ENCODE data around the gene ITGAL. TPM values are rescaled to one million over a fixed set of nuclear protein-coding genes. Genes with fewer than 3 reads are reported as not detected.
A peak's percentile ranks its signal among the peaks of the same experiment; 100 is the strongest.

The ITGAL gene
- total and polyA plus RNA-seq, 2 of the 13 experiments (the other 11 are each of a cell fraction or from before 2014, with no cell fraction given): 0.86 to 1.2 TPM

DNA sequence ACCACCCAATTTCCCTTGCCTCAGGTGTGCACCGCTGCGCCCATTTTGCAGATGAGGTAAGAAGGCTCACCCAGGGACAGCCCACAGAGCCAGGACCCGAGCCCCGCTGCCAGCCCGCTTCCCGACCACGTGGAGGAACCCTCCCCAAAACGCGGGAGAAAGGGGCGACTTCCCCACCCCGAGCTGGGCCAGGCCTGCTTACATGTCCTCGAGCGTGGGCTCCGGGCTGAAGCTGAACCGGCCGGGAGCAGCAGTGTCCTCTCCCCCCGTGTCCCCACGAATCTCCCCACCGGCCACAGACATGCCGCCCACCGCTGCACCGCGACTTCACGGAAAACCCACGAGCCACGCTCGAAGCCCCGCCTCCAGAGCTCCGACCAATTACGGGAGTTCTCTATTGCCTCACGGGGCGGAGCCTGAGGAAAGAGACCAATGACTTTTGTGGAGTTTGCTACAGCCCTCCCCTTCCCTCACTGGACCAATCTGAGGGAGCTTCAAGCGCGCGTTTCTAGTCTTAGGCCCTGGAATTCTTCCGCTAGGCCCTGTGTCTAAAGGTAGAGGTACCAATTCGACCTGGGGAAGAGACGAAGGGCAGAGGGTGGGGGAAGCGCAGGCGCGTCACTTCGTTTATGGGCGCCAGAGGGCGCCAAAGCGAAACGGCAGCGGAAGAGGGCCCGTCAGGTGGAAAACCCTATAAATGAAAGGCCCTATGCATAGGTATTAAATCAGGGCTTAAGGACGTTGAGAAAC, 42.7 kb upstream of the ITGAL start, which contains the start of gene DCTPP1 (continued):
- TF ChIP-seq ZNF710 (CRISPR knock-in tag; IDR thresholded peaks at IDR 0.05; ENCODE audit: borderline replicate concordance) (peak; percentile 11; the same call in 1 of the 2 replicates), NR1H2 (CRISPR knock-in tag; IDR thresholded peaks at IDR 0.05; ENCODE audit: borderline replicate concordance, low read depth) (peak; percentile 38; the same call in 1 of the 2 replicates), ZNF619 (CRISPR knock-in tag; IDR thresholded peaks at IDR 0.05) (no peak; the same call in none of the 2 replicates), PRDM4 (CRISPR knock-in tag; IDR thresholded peaks at IDR 0.05; ENCODE audit: borderline replicate concordance) (0 out of 2 replicates have a peak, but pooled peaks have one; percentile 70), ZBTB33 (CRISPR knock-in tag; IDR thresholded peaks at IDR 0.05) (no peak), PAX8 (CRISPR knock-in tag; IDR thresholded peaks at IDR 0.05; ENCODE audit: borderline replicate concordance) (0 out of 2 replicates have a peak, but pooled peaks have one; percentile 47), ZNF292 (CRISPR knock-in tag; IDR thresholded peaks at IDR 0.05; ENCODE audit: borderline replicate concordance, low read depth) (peak; percentile 48; the same call in 1 of the 2 replicates), MIXL1 (CRISPR knock-in tag; IDR thresholded peaks at IDR 0.05) (peak; percentile 84), RFXANK (CRISPR knock-in tag; IDR thresholded peaks at IDR 0.05) (peak; percentile 77; the same call in 1 of the 2 replicates), ZBTB20 (CRISPR knock-in tag; IDR thresholded peaks at IDR 0.05; ENCODE audit: borderline replicate concordance, low read depth) (peak; percentile 68; the same call in 1 of the 2 replicates), ZNF670 (CRISPR knock-in tag; IDR thresholded peaks at IDR 0.05; ENCODE audit: borderline replicate concordance) (no peak; the same call in 1 of the 2 replicates), ZNF496 (CRISPR knock-in tag; IDR thresholded peaks at IDR 0.05; ENCODE audit: insufficient replicate concordance) (no peak), POLR2AphosphoS5 (IDR thresholded peaks at IDR 0.05; ENCODE audit: low read depth, low read length) (peak; percentile 73), ZNF629 (CRISPR knock-in tag; conservative IDR thresholded peaks at IDR 0.05) (peak; percentile 97), SMARCE1 (IDR thresholded peaks at IDR 0.05; ENCODE audit: borderline replicate concordance) (no peak)
- TF ChIP-seq, protein P1, sequence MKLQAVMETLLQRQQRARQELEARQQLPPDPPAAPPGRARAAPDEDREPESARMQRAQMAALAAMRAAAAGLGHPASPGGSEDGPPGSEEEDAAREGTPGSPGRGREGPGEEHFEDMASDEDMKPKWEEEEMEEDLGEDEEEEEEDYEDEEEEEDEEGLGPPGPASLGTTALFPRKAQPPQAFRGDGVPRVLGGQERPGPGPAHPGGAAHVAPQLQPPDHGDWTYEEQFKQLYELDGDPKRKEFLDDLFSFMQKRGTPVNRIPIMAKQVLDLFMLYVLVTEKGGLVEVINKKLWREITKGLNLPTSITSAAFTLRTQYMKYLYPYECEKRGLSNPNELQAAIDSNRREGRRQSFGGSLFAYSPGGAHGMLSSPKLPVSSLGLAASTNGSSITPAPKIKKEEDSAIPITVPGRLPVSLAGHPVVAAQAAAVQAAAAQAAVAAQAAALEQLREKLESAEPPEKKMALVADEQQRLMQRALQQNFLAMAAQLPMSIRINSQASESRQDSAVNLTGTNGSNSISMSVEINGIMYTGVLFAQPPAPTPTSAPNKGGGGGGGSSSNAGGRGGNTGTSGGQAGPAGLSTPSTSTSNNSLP (IDR thresholded peaks at IDR 0.05; ENCODE audit: low read depth, low read length): no peak
- TF ChIP-seq, protein P2, sequence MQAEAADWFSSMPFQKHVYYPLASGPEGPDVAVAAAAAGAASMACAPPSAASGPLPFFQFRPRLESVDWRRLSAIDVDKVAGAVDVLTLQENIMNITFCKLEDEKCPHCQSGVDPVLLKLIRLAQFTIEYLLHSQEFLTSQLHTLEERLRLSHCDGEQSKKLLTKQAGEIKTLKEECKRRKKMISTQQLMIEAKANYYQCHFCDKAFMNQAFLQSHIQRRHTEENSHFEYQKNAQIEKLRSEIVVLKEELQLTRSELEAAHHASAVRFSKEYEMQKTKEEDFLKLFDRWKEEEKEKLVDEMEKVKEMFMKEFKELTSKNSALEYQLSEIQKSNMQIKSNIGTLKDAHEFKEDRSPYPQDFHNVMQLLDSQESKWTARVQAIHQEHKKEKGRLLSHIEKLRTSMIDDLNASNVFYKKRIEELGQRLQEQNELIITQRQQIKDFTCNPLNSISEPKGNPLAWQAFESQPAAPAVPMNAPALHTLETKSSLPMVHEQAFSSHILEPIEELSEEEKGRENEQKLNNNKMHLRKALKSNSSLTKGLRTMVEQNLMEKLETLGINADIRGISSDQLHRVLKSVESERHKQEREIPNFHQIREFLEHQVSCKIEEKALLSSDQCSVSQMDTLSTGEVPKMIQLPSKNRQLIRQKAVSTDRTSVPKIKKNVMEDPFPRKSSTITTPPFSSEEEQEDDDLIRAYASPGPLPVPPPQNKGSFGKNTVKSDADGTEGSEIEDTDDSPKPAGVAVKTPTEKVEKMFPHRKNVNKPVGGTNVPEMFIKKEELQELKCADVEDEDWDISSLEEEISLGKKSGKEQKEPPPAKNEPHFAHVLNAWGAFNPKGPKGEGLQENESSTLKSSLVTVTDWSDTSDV (CRISPR knock-in tag; IDR thresholded peaks at IDR 0.05): no peak
